GM19240 (cell line): ENCODE data around the gene MEPCE.
"Not testable (repeated sequence)": the region's sequence is repeated elsewhere in the genome, so short reads cannot be mapped to it uniquely, and the experiment has no call there.

ENCODE experiments used
- DNase-seq: peaks from one replicate; pipeline ENCODE4 v3.0.0; 2011; ENCODE audit warnings: low spot score; ENCODE audit not compliant: insufficient read length

Gene MEPCE

DNA sequence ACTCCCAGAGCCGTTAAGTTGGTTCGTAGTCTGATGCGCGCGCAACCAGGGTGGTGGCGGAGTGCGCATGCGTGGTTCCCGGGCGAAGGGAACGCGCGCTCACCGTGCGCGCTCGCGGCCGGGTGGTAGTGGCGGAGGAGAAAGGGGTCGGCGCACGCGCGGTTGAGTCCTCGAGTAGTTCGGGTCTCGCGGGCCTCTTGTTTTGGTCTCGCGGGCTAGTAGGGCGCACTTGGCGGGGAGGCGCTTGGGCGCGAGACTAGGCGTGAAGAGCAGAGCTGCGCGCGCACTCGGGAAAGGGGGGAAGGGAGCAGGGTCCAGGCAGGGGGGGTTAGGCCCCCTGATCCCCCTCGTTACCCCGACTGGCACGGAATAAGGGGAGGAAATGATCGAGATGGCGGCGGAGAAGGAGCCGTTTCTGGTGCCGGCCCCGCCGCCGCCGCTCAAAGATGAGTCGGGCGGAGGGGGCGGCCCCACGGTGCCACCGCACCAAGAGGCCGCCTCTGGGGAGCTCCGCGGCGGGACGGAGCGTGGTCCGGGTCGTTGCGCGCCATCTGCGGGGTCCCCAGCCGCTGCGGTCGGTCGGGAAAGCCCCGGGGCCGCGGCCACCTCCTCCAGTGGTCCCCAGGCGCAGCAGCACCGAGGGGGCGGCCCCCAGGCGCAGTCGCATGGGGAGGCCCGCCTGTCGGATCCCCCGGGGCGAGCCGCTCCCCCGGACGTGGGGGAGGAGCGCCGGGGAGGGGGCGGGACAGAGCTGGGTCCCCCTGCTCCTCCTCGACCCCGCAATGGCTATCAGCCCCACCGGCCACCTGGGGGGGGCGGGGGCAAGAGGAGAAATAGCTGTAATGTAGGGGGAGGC is at the start of gene MEPCE:
TSS of gene MEPCE (plus strand) at position 195 of the 856 bp plus-strand sequence. CDS start at position 383, 188 bp downstream.
- DNase-seq, result peak; percentile 77

DNA sequence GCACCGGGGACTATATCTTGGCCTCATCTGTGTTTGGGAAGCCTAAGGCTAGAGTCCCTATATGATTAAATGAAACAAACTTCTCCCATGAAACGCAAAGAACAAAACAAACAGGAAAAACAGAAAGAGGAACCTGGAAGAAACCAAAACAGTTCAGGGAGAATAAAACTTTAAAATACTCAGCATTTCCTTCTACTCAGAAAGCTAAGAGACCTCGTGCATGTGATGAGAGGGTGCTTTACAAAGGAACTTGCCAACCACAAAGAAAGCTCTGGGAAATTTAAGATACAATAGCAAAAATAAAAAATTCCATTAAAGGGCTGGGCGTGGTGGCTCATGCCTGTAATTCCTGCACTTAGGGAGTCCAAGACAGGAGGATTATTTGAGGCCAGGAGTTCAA is 49.4 kb upstream of the MEPCE start:
- no peak for DNase-seq

GRCh38 chr7:100381531-100382233 is 47.9 kb upstream of the MEPCE start:
- DNase-seq, result not testable (repeated sequence)

DNA sequence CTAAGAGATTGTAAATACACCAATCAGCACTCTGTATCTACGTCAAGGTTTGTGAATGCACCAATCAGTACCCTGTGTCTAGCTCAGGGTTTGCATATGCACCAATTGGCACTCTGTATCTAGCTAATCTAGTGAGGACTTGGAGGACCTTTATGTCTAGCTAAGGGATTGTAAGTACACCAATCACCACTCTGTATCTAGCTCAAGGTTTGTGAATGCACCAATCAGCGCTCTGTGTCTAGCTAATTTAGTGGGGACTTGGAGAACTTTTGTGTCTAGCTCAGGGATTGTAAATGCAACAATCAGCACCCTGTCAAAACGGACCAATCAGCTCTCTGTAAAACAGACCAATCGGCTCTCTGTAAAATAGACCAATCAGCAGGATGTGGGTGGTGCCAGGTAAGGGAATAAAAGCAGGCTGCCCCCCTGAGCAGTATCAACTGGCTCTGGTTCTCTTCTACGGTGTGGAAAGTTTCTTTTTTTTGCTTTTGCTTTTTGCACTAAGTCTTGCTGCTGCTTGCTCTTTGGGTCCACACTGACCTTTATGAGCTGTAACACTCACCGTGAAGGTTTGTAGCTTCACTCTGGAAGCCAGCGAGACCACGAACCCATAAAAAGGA is 47.3 kb upstream of the MEPCE start:
- not testable (repeated sequence) for DNase-seq

DNA sequence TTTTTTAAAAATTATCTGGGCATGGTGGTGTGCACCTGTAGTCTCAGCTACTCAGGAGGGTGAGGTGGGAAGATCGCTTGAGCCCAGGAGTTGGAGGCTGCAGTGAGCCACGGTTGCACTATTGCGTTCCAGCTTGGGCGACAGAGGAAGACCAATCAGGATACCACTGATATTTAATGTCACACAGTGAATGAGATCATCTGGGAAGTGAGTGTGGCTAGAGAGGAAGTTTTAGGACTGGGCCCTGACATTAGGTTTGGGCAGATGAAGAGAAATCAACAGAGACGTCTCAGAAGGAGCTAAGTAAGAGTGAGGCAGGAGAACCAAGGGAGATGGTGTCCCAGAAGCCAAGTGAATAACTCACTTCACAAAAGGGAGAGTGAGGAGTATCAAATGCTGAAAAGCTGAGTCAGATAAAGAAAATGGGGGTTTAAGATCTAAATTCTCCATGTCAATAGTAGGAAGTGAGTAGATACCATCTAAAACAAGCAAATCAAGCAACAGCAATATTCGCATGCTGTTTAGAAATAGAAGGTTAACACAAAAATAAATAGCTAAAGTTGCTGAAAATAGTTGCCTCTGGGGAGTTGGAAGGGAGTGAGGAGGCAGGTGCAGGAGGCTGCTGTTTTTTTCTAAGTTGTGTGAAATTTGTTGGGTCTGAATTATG is 44.9 kb upstream of the MEPCE start:
- DNase-seq, result no peak

GRCh38 chr7:100386940-100387339 is 42.7 kb upstream of the MEPCE start:
- no peak for DNase-seq

DNA sequence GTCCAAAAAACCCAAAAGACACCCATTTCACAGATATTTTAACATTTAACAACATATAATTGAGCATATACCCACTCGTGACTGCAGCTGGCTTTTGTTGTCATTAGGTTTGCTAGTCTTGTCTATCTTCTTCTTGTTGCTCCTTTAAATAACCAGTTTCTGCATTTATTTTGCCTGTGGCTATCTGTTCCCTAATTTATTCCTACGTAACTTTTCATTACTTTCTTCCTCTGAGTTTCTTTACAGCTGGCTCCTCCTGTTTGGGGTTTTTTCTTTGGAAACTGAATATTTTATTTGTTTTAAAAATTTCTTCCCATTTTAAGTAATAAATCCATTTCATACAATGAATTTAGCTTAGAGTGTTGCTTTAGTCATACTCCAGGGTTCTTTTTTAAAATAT is 41.9 kb upstream of the MEPCE start:
- DNase-seq, result no peak

DNA sequence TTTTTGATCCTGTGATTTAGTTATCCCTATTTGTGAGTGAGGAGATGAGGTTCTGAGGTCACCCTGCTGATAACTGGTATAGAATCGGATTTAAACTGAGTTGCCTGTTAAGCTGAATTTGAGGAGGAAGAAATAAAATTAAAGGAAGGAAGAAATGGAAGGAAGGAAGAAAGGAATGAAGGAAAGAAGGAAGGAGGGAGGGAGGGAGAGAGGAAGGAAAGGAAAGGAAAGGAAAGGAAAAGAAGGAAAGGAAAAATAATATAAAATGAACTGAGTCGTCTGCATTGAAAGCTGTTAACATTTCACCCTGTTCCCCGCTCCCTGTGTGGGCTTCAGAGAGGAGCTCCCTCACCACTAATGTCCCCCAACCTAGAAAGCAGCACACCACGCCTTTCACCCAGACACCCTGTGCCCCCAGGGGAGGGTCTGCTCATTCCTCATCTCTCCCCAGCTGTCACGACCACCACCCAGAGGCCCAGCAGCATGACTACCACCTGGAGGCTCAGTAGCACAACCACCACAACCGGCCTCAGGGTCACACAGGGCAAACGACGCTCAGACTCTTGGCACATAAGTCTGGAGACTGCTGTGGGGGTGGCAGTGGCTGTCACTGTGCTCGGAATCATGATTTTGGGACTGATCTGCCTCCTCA is 40.1 kb upstream of the MEPCE start:
- DNase-seq, result no peak

DNA sequence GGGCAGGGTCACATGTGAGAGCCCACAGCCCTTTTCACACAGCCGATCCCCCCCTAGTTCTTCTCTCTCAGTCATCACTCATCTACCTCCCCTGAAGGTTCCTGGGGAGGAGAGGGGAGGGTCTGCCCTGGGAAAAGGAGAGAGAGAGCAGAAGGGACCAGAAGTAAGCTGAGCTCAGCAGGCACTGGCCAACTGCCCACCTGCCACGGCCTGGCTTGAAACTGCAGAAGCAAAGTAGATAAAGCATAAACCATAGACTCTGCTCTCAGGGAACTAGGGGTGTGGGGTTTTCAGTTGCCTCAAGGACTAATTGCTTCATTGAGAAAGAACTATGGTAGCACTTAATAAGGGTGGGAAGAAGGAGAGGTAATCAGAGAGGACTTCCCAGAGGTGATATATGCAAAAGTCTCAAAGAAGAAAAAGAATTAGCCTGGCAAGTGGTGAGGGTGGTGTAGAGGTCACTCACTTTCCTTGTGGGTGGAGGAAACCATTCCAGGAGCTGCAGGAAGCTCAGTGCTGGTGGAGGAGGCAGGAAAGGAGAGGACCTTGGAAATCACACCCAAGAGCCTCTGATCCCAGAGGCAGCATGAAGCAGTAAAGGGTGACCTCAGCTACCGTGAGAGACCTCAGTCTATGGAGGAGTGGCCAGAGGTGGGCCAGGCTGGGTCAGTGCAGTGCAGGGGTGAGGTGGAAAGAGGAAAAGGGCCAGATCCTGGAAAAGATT is 39.2 kb upstream of the MEPCE start:
- no peak for DNase-seq

GRCh38 chr7:100393233-100393905 is 36.3 kb upstream of the MEPCE start:
- no peak for DNase-seq

GRCh38 chr7:100394077-100394476 is 35.6 kb upstream of the MEPCE start:
- DNase-seq, result no peak

DNA sequence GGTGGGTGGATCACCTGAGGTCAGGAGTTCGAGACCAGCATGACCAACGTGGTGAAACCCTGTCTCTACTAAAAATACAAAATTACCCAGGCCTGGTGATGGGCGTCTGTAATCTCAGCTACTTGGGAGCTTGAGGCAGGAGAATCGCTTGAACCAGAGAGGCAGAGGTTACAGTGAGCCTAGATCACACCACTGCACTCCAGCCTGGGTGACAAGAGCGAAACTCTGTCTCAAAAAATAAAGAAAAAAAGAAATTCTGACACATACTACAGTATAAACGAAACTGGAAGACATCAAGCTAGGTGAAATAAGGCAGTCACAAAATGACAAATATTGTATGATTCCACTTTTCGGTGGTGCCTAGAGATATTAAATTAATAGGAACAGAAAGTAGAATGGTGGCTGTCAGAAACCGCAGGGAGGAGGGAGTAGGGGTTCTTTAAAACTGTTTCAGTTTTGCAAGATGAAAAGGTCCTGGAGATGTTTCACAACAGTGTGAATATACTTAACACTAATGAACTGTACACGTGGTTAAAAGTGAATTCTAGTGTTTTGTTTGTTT is 33.1 kb upstream of the MEPCE start:
- peak; percentile 50 for DNase-seq

DNA sequence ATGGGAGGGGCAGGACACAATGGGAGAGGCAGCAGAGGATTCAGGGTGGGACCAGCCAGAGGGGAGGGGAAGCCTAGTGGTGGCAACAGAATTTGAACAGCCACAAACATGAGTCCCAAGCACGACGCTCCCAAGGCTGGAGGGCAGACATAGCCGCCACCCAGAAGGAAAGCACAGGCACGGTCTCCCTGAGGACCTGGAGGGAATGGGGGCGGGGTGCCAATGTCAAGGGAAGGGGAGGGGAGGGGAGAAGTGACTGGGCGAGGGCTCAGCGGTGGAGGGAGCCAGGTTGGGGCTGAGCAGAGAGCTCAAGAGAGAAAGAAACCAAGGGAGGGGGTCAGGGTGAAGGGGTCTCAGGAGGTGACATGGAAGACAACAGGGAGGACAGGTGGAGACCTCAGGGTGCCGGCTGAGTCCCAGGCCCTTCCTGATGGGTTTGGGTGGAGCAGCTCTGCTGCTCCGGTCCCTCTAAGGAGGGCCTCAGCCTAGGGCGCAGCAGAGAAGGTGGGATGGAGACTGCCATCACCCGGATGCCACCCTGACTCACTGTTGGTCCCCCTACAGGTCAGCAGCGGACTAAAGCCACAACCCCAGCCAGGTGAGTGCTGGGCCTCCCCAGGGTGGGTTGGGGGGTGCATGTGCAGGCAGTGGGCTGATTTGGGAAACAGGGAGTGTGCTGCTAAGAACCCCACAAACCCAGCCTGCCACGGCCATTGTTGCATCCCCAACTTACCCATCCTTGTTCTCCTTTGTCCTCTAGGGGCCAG is 32.1 kb upstream of the MEPCE start:
- no peak for DNase-seq

- no peak for DNase-seq
Observed at GRCh38 chr7:100398239-100398638, 31.4 kb upstream of the MEPCE start.

GRCh38 chr7:100400041-100400440 is 29.6 kb upstream of the MEPCE start:
- DNase-seq, result no peak

- no peak for DNase-seq
Observed at GRCh38 chr7:100400656-100401055, 29.0 kb upstream of the MEPCE start.

GRCh38 chr7:100401811-100402210 is 27.8 kb upstream of the MEPCE start:
- no peak for DNase-seq

GRCh38 chr7:100402241-100402640 is 27.4 kb upstream of the MEPCE start:
- DNase-seq, result no peak

DNA sequence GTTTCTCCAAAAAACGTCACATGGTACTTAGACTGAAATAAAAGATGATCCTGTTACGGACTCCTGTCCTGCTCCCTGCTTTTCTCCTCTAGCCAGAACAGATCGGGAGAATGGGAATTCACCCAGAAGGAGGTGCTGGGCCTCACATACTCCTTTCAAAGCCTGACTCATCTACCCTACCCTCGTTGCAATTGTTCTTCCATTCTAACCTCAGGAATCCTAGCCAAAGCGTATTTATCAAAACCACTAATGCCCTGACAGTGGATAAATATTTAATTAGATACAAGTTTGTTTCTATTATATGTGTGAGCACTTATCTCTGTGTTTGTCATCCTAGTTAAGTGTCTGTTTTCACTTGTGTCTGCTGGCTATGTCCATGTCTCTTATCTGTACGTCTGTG is 22.9 kb upstream of the MEPCE start:
- no peak for DNase-seq
